ENCODE data around the gene TMEFF1.
"Not testable (repeated sequence)": the region's sequence is repeated elsewhere in the genome, so short reads cannot be mapped to it uniquely, and the experiment has no call there.

TMEFF1 gene

DNA sequence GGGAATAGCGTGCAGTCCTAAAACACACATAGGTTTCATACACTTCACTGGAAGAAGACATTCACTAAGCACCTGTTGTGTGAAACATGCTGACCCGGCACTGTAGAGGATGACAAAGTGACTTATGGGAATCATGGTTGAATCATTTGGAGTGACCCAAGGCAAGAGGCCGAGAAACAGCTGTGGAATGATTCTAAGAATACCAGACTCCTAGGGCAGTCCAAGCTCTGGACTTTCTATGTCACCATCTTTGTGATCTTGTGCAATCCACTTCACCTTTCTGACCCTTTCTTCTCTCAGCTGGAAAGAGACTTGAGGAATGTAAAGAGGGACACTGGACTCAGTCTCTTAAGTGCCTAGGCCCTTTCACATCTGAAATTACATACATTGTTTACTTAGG lies 32.9 kb upstream of the TMEFF1 start:
- TF ChIP-seq, protein P1, sequence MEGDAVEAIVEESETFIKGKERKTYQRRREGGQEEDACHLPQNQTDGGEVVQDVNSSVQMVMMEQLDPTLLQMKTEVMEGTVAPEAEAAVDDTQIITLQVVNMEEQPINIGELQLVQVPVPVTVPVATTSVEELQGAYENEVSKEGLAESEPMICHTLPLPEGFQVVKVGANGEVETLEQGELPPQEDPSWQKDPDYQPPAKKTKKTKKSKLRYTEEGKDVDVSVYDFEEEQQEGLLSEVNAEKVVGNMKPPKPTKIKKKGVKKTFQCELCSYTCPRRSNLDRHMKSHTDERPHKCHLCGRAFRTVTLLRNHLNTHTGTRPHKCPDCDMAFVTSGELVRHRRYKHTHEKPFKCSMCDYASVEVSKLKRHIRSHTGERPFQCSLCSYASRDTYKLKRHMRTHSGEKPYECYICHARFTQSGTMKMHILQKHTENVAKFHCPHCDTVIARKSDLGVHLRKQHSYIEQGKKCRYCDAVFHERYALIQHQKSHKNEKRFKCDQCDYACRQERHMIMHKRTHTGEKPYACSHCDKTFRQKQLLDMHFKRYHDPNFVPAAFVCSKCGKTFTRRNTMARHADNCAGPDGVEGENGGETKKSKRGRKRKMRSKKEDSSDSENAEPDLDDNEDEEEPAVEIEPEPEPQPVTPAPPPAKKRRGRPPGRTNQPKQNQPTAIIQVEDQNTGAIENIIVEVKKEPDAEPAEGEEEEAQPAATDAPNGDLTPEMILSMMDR (IDR thresholded peaks at IDR 0.05; ENCODE audit: control extremely low read depth, extremely low read depth, low read depth, missing control alignments) = no peak
- DNase-seq (ENCODE audit: extremely low spot score) = no peak
- ChIA-PET POLR2A (interaction anchor here (0.6 kb wide), 1 partner anchor 247 kb away, joined by 5 read pairs; no protein-coding TSS in a partner anchor), CTCF (interaction anchor here (2.5 kb wide), 1 partner anchor 10 kb away, joined by 10 read pairs; no protein-coding TSS in a partner anchor)

- ChIA-PET POLR2A (interaction anchor here (0.6 kb wide), 1 partner anchor 248 kb away, joined by 5 read pairs; no protein-coding TSS in a partner anchor), CTCF (interaction anchor here (2.5 kb wide), 1 partner anchor 10 kb away, joined by 10 read pairs; no protein-coding TSS in a partner anchor)
- DNase-seq (ENCODE audit: extremely low spot score) = not testable (repeated sequence)
These were observed 32.5 kb upstream of the TMEFF1 start for GRCh38 chr9:100440487-100440886.

DNA sequence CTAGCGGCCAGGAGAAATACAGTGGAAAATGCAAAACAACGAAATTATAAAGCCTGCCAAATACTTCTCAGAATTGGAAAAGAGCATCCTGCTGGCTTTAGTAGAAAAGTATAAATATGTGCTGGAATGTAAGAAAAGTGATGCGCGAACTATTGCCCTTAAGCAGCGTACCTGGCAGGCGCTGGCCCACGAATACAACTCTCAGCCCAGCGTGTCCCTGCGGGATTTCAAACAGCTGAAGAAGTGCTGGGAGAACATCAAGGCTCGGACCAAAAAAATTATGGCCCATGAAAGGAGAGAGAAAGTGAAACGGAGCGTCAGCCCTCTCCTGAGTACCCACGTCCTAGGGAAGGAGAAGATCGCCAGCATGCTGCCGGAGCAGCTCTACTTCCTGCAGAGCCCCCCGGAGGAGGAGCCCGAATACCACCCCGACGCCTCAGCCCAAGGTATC lies 31.0 kb upstream of the TMEFF1 start:
- ChIA-PET POLR2A (no interaction called here), CTCF (interaction anchor here (1.0 to 2.5 kb wide), 3 partner anchors 9 to 154 kb away, joined by 3 to 10 read pairs (median 3); no protein-coding TSS in a partner anchor)
- TF ChIP-seq, protein P1 (IDR thresholded peaks at IDR 0.05; ENCODE audit: control extremely low read depth, extremely low read depth, low read depth, missing control alignments) = no peak
- DNase-seq (ENCODE audit: extremely low spot score) = no peak

- no peak for DNase-seq (ENCODE audit: extremely low spot score)
- TF ChIP-seq, protein P1 (IDR thresholded peaks at IDR 0.05; ENCODE audit: control extremely low read depth, extremely low read depth, low read depth, missing control alignments) = no peak
- ChIA-PET CTCF (interaction anchor here (1.1 kb wide), 1 partner anchor 29 kb away, joined by 4 read pairs; no protein-coding TSS in a partner anchor), POLR2A (no interaction called here)
These were observed 28.9 kb upstream of the TMEFF1 start for GRCh38 chr9:100443781-100444768.

DNA sequence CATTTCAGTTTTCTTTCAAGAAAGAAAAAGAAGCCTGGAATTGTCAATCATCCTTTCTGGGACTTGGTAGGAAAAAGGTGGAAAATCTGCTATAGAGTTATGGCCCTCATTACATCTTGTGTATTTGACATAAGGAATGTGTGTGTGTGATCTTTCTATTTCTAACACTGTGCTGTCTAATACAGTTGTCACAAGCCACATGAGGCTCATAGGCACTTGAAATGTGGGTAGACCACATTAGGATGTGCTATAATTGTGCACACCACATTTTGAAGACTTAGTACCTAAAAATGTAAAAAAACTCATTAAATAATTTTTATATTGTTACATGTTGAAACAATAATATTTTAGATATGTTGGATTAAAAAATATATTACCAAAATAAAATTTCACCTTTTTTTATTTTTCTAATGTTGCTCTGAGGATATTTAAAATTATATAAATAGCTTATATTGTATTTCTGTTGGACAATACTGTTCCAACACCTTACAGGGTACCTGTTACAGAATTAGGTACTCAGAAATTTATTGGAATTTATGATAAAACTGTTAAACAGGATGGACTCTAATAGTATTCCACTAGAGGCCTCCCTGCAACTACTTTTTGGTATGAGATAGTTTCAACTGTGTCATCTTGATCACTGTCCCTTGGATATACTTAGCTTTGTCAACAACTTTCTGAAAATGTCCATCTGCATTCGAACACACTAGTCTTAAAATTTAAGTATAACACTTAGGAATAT lies 27.6 kb upstream of the TMEFF1 start:
- no peak for DNase-seq (ENCODE audit: extremely low spot score)
- POLR2A ChIA-PET = no interaction called here
- CTCF ChIA-PET = interaction anchor here (1.1 kb wide), 1 partner anchor 9 kb away, joined by 3 read pairs; no protein-coding TSS in a partner anchor
- TF ChIP-seq, protein P1 (IDR thresholded peaks at IDR 0.05; ENCODE audit: control extremely low read depth, extremely low read depth, low read depth, missing control alignments) = no peak

DNA sequence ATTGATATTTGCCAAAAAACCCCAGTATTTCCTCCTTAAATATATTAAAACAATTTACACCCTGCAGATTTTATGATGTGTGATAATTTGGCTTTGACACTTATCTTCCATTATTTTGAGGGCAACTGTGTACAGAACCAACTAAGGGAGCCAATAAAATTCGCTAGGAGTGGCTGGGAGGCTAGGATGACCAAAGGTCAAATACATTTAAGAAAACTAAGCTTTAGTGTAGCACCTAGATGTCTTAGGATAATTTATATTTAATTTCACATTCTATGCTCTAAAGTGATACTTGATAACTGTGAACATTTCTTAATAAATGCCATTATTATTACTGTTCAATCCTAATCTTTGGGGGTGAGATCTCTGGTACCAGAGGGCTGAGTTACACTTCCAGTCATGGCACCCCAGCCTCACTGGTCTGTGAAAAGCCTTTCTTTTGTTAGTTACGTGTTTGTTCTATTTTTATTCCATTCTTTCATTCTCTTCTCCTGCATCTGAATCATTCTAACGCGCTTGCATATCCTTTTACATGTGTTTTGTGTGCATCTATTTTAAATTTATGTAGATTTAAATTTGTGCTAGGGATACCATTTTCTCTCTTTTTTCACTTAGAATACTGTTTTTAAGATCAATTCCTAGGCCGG lies 26.9 kb upstream of the TMEFF1 start:
- TF ChIP-seq, protein P1 (IDR thresholded peaks at IDR 0.05; ENCODE audit: control extremely low read depth, extremely low read depth, low read depth, missing control alignments) = no peak
- DNase-seq (ENCODE audit: extremely low spot score) = no peak
- CTCF ChIA-PET = interaction anchor here (0.8 to 3.3 kb wide), 3 partner anchors 8 to 74 kb away, joined by 3 to 24 read pairs (median 3); no protein-coding TSS in a partner anchor
- POLR2A ChIA-PET = no interaction called here
